HepG2 (cell line): ENCODE measurements around the gene ARHGEF16. TPM values are rescaled to one million over a fixed set of nuclear protein-coding genes. Genes with fewer than 3 reads are reported as not detected.

Experiments
- ARID3A ChIP-seq: IDR thresholded peaks from 2 replicates; pipeline ENCODE4 v1.6.1; 2012; ENCODE audit warnings: low read depth, low read length, improper control_type of control experiment
- CC2D1A ChIP-seq: sonication (generic); formaldehyde crosslinking; IDR thresholded peaks from 2 replicates; pipeline ENCODE4 v1.8.1; 2023; ENCODE audit warnings: mild to moderate bottlenecking, missing genetic modification reagents
- DNMT1 ChIP-seq: sonication (generic); formaldehyde crosslinking; IDR thresholded peaks from 2 replicates; pipeline ENCODE4 v1.5.1; 2020; ENCODE audit warnings: mild to moderate bottlenecking, missing genetic modification reagents
- FOSL2 ChIP-seq: sonication (generic); formaldehyde crosslinking; IDR thresholded peaks from 2 replicates; pipeline ENCODE4 v1.4.0; 2020; ENCODE audit warnings: missing genetic modification reagents
- MAFF ChIP-seq: IDR thresholded peaks from 2 replicates; pipeline ENCODE4 v1.6.1; 2011; ENCODE audit warnings: low read depth, low read length, improper control_type of control experiment
- MBNL3 ChIP-seq: fragments of 250-450 bp; sonication (Bioruptor Pico); conservative IDR thresholded peaks from 2 replicates; pipeline ENCODE4 v1.8.0; 2022; ENCODE audit warnings: mild to moderate bottlenecking, inconsistent platforms
- PAF1 ChIP-seq: IDR thresholded peaks from 2 replicates; pipeline ENCODE4 v1.6.1; 2016; ENCODE audit warnings: missing genetic modification reagents, missing compliant biosample characterization
- PCBP1 ChIP-seq: fragments of 200-400 bp; formaldehyde crosslinking; IDR thresholded peaks from 2 replicates; pipeline ENCODE4 v1.6.1; 2017; ENCODE audit warnings: mild to moderate bottlenecking, low read depth, low read length, borderline replicate concordance
- ZBTB21 ChIP-seq: sonication (generic); formaldehyde crosslinking; IDR thresholded peaks from 2 replicates; pipeline ENCODE4 v1.4.0; 2020; ENCODE audit warnings: missing genetic modification reagents
- ZNF441 ChIP-seq: sonication (generic); formaldehyde crosslinking; IDR thresholded peaks from 2 replicates; pipeline ENCODE4 v1.7.0; 2021; ENCODE audit warnings: missing genetic modification reagents, borderline replicate concordance
- ZNF468 ChIP-seq: sonication (generic); formaldehyde crosslinking; IDR thresholded peaks from 2 replicates; pipeline ENCODE4 v1.8.0; 2022; ENCODE audit warnings: mild to moderate bottlenecking, moderate library complexity, missing genetic modification reagents
- ZNF782 ChIP-seq: sonication (generic); formaldehyde crosslinking; IDR thresholded peaks from 2 replicates; pipeline ENCODE4 v1.4.0; 2020; ENCODE audit warnings: missing genetic modification reagents, mild to moderate bottlenecking, borderline replicate concordance
- ZSCAN30 ChIP-seq: sonication (generic); formaldehyde crosslinking; IDR thresholded peaks from 2 replicates; pipeline ENCODE4 v1.5.0; 2020; ENCODE audit warnings: mild to moderate bottlenecking, missing genetic modification reagents
- polyA plus RNA-seq, 8 experiments: library from polyadenylated mRNA; depleted of rRNA in 3 of 8; stranded (reverse) in 7 of 8; unstranded in 1 of 8; fragments of >200 nt; fragmentation: Illumina TruSeq in 4 of 8; extraction: Trizol in 4 of 8; gene quantifications; 2 replicates each; pipeline versions ENCODE4 v1.2.1 to v1.2.3, GENCODE V29; 2011 to 2016; ENCODE audit warnings: low read depth in 4 of 8, missing spikeins in 1 of 8, mixed read lengths in 1 of 8; ENCODE audit not compliant: insufficient read depth in 1 of 8
- total RNA-seq, 5 experiments: library from RNA; depleted of rRNA; stranded (reverse); fragments of >200 nt; fragmentation: Illumina TruSeq; extraction: Trizol; gene quantifications; 2 replicates each; pipeline ENCODE4 v1.2.3, GENCODE V29; 2016; ENCODE audit warnings: low read depth in 1 of 5
- TF ChIP-seq, protein P1 (sequence below), 2 experiments: sonication (generic) in 1 of 2; formaldehyde crosslinking in 1 of 2; IDR thresholded peaks; 2 replicates each; pipeline versions ENCODE4 v1.4.0 to v1.6.1; 2018 to 2020; ENCODE audit warnings: missing genetic modification reagents in 2 of 2, borderline replicate concordance in 1 of 2, low read depth in 1 of 2, mild to moderate bottlenecking in 1 of 2, missing biosample characterization in 1 of 2
- TF ChIP-seq, protein P2 (sequence below): sonication (generic); formaldehyde crosslinking; IDR thresholded peaks from 2 replicates; pipeline ENCODE4 v1.5.0; 2020; ENCODE audit warnings: mild to moderate bottlenecking, missing genetic modification reagents, borderline replicate concordance
- TF ChIP-seq, protein P3 (sequence below): sonication (generic); formaldehyde crosslinking; conservative IDR thresholded peaks from 2 replicates; pipeline ENCODE4 v1.8.1; 2023; ENCODE audit warnings: missing genetic modification reagents
- TF ChIP-seq, protein P4 (sequence below): sonication (generic); formaldehyde crosslinking; IDR thresholded peaks from 2 replicates; pipeline ENCODE4 v1.4.0; 2020; ENCODE audit warnings: mild to moderate bottlenecking, low read depth, missing genetic modification reagents

Gene ARHGEF16
- total and polyA plus RNA-seq, 2 of the 13 experiments (the other 11 are each of a cell fraction or from before 2014, with no cell fraction given), result 20.3 to 39.9 TPM

- TF ChIP-seq, protein P1, sequence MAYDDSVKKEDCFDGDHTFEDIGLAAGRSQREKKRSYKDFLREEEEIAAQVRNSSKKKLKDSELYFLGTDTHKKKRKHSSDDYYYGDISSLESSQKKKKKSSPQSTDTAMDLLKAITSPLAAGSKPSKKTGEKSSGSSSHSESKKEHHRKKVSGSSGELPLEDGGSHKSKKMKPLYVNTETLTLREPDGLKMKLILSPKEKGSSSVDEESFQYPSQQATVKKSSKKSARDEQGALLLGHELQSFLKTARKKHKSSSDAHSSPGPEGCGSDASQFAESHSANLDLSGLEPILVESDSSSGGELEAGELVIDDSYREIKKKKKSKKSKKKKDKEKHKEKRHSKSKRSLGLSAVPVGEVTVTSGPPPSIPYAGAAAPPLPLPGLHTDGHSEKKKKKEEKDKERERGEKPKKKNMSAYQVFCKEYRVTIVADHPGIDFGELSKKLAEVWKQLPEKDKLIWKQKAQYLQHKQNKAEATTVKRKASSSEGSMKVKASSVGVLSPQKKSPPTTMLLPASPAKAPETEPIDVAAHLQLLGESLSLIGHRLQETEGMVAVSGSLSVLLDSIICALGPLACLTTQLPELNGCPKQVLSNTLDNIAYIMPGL (CRISPR knock-in tag; IDR thresholded peaks at IDR 0.05; ENCODE audit: borderline replicate concordance in 1 of 2, low read depth in 1 of 2), result no peak
- TF ChIP-seq CC2D1A (no peak), ZNF782 (CRISPR knock-in tag) (no peak), PAF1 (CRISPR knock-in tag) (no peak), FOSL2 (CRISPR knock-in tag) (peak; percentile 34; the same call in 1 of the 2 replicates), MAFF (no peak), ZNF468 (CRISPR knock-in tag) (no peak), PCBP1 (peak; percentile 72; the same call in 1 of the 2 replicates), DNMT1 (CRISPR knock-in tag) (no peak), ARID3A (no peak), ZNF441 (CRISPR knock-in tag) (no peak), ZSCAN30 (no peak), MBNL3 (CRISPR knock-in tag) (no peak), ZBTB21 (no peak)
- TF ChIP-seq, protein P2, sequence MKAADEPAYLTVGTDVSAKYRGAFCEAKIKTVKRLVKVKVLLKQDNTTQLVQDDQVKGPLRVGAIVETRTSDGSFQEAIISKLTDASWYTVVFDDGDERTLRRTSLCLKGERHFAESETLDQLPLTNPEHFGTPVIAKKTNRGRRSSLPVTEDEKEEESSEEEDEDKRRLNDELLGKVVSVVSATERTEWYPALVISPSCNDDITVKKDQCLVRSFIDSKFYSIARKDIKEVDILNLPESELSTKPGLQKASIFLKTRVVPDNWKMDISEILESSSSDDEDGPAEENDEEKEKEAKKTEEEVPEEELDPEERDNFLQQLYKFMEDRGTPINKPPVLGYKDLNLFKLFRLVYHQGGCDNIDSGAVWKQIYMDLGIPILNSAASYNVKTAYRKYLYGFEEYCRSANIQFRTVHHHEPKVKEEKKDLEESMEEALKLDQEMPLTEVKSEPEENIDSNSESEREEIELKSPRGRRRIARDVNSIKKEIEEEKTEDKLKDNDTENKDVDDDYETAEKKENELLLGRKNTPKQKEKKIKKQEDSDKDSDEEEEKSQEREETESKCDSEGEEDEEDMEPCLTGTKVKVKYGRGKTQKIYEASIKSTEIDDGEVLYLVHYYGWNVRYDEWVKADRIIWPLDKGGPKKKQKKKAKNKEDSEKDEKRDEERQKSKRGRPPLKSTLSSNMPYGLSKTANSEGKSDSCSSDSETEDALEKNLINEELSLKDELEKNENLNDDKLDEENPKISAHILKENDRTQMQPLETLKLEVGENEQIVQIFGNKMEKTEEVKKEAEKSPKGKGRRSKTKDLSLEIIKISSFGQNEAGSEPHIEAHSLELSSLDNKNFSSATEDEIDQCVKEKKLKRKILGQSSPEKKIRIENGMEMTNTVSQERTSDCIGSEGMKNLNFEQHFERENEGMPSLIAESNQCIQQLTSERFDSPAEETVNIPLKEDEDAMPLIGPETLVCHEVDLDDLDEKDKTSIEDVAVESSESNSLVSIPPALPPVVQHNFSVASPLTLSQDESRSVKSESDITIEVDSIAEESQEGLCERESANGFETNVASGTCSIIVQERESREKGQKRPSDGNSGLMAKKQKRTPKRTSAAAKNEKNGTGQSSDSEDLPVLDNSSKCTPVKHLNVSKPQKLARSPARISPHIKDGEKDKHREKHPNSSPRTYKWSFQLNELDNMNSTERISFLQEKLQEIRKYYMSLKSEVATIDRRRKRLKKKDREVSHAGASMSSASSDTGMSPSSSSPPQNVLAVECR (CRISPR knock-in tag), result no peak
- TF ChIP-seq, protein P3, sequence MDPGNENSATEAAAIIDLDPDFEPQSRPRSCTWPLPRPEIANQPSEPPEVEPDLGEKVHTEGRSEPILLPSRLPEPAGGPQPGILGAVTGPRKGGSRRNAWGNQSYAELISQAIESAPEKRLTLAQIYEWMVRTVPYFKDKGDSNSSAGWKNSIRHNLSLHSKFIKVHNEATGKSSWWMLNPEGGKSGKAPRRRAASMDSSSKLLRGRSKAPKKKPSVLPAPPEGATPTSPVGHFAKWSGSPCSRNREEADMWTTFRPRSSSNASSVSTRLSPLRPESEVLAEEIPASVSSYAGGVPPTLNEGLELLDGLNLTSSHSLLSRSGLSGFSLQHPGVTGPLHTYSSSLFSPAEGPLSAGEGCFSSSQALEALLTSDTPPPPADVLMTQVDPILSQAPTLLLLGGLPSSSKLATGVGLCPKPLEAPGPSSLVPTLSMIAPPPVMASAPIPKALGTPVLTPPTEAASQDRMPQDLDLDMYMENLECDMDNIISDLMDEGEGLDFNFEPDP (CRISPR knock-in tag), result no peak
- TF ChIP-seq, protein P4, sequence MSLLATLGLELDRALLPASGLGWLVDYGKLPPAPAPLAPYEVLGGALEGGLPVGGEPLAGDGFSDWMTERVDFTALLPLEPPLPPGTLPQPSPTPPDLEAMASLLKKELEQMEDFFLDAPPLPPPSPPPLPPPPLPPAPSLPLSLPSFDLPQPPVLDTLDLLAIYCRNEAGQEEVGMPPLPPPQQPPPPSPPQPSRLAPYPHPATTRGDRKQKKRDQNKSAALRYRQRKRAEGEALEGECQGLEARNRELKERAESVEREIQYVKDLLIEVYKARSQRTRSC (CRISPR knock-in tag), result no peak
These were observed 27.9 kb downstream of the ARHGEF16 start (continued) for GRCh38 chr1:3482378-3482849.
